ENCODE measurements around the gene IL36RN. TPM values are rescaled to one million over a fixed set of nuclear protein-coding genes. Genes with fewer than 3 reads are reported as not detected.
A peak's percentile ranks its signal among the peaks of the same experiment; 100 is the strongest.

Gene IL36RN
- total RNA-seq, 1 donor from 2014 or later = 6.0 TPM

- DNase-seq (ENCODE audit: low spot score) = no peak
These were observed 7.8 kb upstream of the IL36RN start for GRCh38 chr2:113050921-113051895.

GRCh38 chr2:113052396-113052917 lies 6.5 kb upstream of the IL36RN start, which contains the start of gene IL36B:
TSS of gene IL36B (minus strand) at chr2:113052867.
- DNase-seq (ENCODE audit: low spot score) = no peak

GRCh38 chr2:113053666-113054065 lies 5.3 kb upstream of the IL36RN start:
- DNase-seq (ENCODE audit: low spot score) = no peak

- DNase-seq (ENCODE audit: low spot score) = no peak
These were observed 4.9 kb upstream of the IL36RN start for GRCh38 chr2:113054066-113054465.

GRCh38 chr2:113056521-113056920 lies 2.5 kb upstream of the IL36RN start:
- DNase-seq (ENCODE audit: low spot score) = no peak

- DNase-seq (ENCODE audit: low spot score) = no peak
These were observed 1.9 kb upstream of the IL36RN start for GRCh38 chr2:113057117-113057516.

- DNase-seq (ENCODE audit: low spot score) = peak; percentile 70
These were observed 495 bp upstream of the IL36RN start for GRCh38 chr2:113058411-113058994.

GRCh38 chr2:113060396-113060795 lies 1.4 kb downstream of the IL36RN start:
- no peak for DNase-seq (ENCODE audit: low spot score)

GRCh38 chr2:113060796-113061195 lies 1.8 kb downstream of the IL36RN start:
- DNase-seq (ENCODE audit: low spot score) = no peak

- no peak for DNase-seq (ENCODE audit: low spot score)
These were observed 2.2 kb downstream of the IL36RN start for GRCh38 chr2:113061241-113061640.

- DNase-seq (ENCODE audit: low spot score) = no peak
These were observed 3.1 kb downstream of the IL36RN start for GRCh38 chr2:113061896-113062770.

GRCh38 chr2:113064281-113064680 lies 5.3 kb downstream of the IL36RN start:
- DNase-seq (ENCODE audit: low spot score) = no peak

- DNase-seq (ENCODE audit: low spot score) = no peak
These were observed 5.9 kb downstream of the IL36RN start for GRCh38 chr2:113064898-113065297.

- DNase-seq (ENCODE audit: low spot score) = no peak
These were observed 8.7 kb downstream of the IL36RN start, which contains the start of gene IL1F10 for GRCh38 chr2:113067681-113068080. TSS of gene IL1F10 (plus strand) at chr2:113067970. CDS start at chr2:113072739, 4,769 bp downstream.

- no peak for DNase-seq (ENCODE audit: low spot score)
These were observed 9.3 kb downstream of the IL36RN start for GRCh38 chr2:113068249-113068648.

- DNase-seq (ENCODE audit: low spot score) = peak; percentile 35
These were observed 9.9 kb downstream of the IL36RN start for GRCh38 chr2:113068706-113069485.

GRCh38 chr2:113069676-113070605 lies 10.9 kb downstream of the IL36RN start:
- DNase-seq (ENCODE audit: low spot score) = no peak

GRCh38 chr2:113070606-113070975 lies 11.6 kb downstream of the IL36RN start:
- DNase-seq (ENCODE audit: low spot score) = peak; percentile 11

GRCh38 chr2:113072584-113072983 lies 13.6 kb downstream of the IL36RN start:
- DNase-seq (ENCODE audit: low spot score) = no peak

Data from umbilical cord (tissue), 2 donors.